ENCODE measurements around the gene MCCC1. TPM values are rescaled to one million over a fixed set of nuclear protein-coding genes. Genes with fewer than 3 reads are reported as not detected.

MCCC1 gene
- total and polyA plus RNA-seq, 10 of the 15 experiments (the other 5 are each of a cell fraction or from before 2014, with no cell fraction given): 35.0 to 71.7 (median 47.0) TPM

GRCh38 chr3:183131186-183131725 is 32.0 kb upstream of the MCCC1 start:
- no TSS peak for BruUV-seq (replicated peaks)
- Histone ChIP-seq H4K20me1 (ENCODE audit: control insufficient read depth, insufficient read depth) (no peaks in the 10 kb centered on the region), H3K79me2 (ENCODE audit: control insufficient read depth, insufficient read depth, low read length) (no peaks in the 10 kb centered on the region), H3K9me3 (replicated peaks; ENCODE audit: control insufficient read depth, insufficient read depth, low read length) (no peaks in the 10 kb centered on the region; the same call in none of the 3 replicates), H3K27ac (ENCODE audit: control insufficient read depth, insufficient read depth) (no peak overlapping the region), H3K27me3 (replicated peaks in 1 of 2; ENCODE audit: control insufficient read depth in 2 of 2, insufficient read depth in 2 of 2, low read length in 1 of 2) (no peaks in the 10 kb centered on the region), H2AFZ (ENCODE audit: control insufficient read depth, low read depth, low read length) (no peak overlapping the region), H3K9ac (ENCODE audit: control insufficient read depth, insufficient read depth, low read length) (no peak overlapping the region), H3K4me2 (ENCODE audit: control insufficient read depth, insufficient read depth) (no peak overlapping the region), H3K4me1 (ENCODE audit: control insufficient read depth, insufficient read depth, low read length) (peaks cover 2% of the 10 kb centered on the region; the same call in 1 of the 2 replicates), H3K4me3 (no peak overlapping the region), H3K36me3 (ENCODE audit: control insufficient read depth in 2 of 2, insufficient read depth in 2 of 2, low read length in 1 of 2) (peaks cover 0 to 8% of the 10 kb centered on the region in 2 experiments; a peak in 3 of 4 replicates)
- intact Hi-C loops (cut with micrococcal nuclease; ENCODE audit: unreplicated experiment): no loop called here
- POLR2A ChIA-PET: no interaction called here
- DNase-seq (ENCODE audit: low read depth, low spot score): no peak
- SMC1A ChIA-PET (ENCODE audit: uncharacterized antibody, unreplicated experiment): no interaction called here
- no peak for FAIRE-seq
- WGBS (ENCODE audit: insufficient coverage, insufficient replicate concordance, low lambda C conversion rate, missing lambda C conversion rate): 60% methylated on average over 4 of the region's 4 CpGs
- RAD21 ChIA-PET (ENCODE audit: unreplicated experiment): interaction anchor here (0.8 kb wide), 1 partner anchor 8 kb away, joined by 3 read pairs; no protein-coding TSS in a partner anchor
- ATAC-seq: no peak
- in situ Hi-C loops (cut with MboI): no loop called here
- CTCF ChIA-PET: interaction anchor here (0.6 kb wide), 1 partner anchor 29 kb away, joined by 3 read pairs; no protein-coding TSS in a partner anchor
- TF ChIP-seq, protein P1, sequence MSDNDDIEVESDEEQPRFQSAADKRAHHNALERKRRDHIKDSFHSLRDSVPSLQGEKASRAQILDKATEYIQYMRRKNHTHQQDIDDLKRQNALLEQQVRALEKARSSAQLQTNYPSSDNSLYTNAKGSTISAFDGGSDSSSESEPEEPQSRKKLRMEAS (IDR thresholded peaks at IDR 0.05; ENCODE audit: low read depth, low read length): no peak
- TF ChIP-seq TCF7 (IDR thresholded peaks at IDR 0.05; ENCODE audit: borderline replicate concordance) (no peak), NFXL1 (IDR thresholded peaks at IDR 0.05; ENCODE audit: borderline replicate concordance) (no peak), ZNF592 (IDR thresholded peaks at IDR 0.05) (no peak), SIX5 (IDR thresholded peaks at IDR 0.05; ENCODE audit: low read depth, low read length, severe bottlenecking) (no peak), SREBF2 (IDR thresholded peaks at IDR 0.05; ENCODE audit: low read length) (no peak), CTCF (IDR thresholded peaks at IDR 0.05 in 2 of 3, conservative IDR thresholded peaks at IDR 0.05 in 1 of 3; ENCODE audit: control insufficient read depth in 2 of 3, extremely low read depth in 1 of 3, insufficient read depth in 1 of 3, low read depth in 3 of 3, low read length in 3 of 3) (no peak), BCL11A (IDR thresholded peaks at IDR 0.05; ENCODE audit: low read depth, low read length) (no peak), IRF3 (IDR thresholded peaks at IDR 0.05) (no peak)
- TF ChIP-seq, protein P2, sequence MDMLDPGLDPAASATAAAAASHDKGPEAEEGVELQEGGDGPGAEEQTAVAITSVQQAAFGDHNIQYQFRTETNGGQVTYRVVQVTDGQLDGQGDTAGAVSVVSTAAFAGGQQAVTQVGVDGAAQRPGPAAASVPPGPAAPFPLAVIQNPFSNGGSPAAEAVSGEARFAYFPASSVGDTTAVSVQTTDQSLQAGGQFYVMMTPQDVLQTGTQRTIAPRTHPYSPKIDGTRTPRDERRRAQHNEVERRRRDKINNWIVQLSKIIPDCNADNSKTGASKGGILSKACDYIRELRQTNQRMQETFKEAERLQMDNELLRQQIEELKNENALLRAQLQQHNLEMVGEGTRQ (IDR thresholded peaks at IDR 0.05; ENCODE audit: borderline replicate concordance, low read depth, low read length): no peak
- TF ChIP-seq, protein P3, sequence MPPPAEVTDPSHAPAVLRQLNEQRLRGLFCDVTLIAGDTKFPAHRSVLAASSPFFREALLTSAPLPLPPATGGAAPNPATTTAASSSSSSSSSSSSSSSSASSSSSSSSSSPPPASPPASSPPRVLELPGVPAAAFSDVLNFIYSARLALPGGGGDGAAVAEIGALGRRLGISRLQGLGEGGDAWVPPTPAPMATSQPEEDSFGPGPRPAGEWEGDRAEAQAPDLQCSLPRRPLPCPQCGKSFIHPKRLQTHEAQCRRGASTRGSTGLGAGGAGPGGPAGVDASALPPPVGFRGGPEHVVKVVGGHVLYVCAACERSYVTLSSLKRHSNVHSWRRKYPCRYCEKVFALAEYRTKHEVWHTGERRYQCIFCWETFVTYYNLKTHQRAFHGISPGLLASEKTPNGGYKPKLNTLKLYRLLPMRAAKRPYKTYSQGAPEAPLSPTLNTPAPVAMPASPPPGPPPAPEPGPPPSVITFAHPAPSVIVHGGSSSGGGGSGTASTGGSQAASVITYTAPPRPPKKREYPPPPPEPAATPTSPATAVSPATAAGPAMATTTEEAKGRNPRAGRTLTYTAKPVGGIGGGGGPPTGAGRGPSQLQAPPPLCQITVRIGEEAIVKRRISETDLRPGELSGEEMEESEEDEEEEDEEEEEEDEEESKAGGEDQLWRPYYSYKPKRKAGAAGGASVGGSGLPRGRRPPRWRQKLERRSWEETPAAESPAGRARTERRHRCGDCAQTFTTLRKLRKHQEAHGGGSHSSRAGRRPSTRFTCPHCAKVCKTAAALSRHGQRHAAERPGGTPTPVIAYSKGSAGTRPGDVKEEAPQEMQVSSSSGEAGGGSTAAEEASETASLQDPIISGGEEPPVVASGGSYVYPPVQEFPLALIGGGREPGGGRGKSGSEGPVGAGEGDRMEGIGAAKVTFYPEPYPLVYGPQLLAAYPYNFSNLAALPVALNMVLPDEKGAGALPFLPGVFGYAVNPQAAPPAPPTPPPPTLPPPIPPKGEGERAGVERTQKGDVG (CRISPR knock-in tag; IDR thresholded peaks at IDR 0.05): no peak

Data from GM12878 (cell line).